ENCODE data around the gene KIAA0586.
"Not testable (repeated sequence)": the region's sequence is repeated elsewhere in the genome, so short reads cannot be mapped to it uniquely, and the experiment has no call there.

The KIAA0586 gene

GRCh38 chr14:58465421-58465820, 37.9 kb downstream of the KIAA0586 start:
- DNase-seq: no peak

- no peak for DNase-seq
Observed at GRCh38 chr14:58466459-58466858, 38.9 kb downstream of the KIAA0586 start.

- no peak for DNase-seq
Observed at GRCh38 chr14:58467575-58467974, 40.1 kb downstream of the KIAA0586 start.

- DNase-seq: no peak
Observed at GRCh38 chr14:58469309-58469708, 41.8 kb downstream of the KIAA0586 start.

GRCh38 chr14:58476320-58476719, 48.8 kb downstream of the KIAA0586 start:
- DNase-seq: no peak

GRCh38 chr14:58477653-58478052, 50.1 kb downstream of the KIAA0586 start:
- no peak for DNase-seq

GRCh38 chr14:58478329-58478728, 50.8 kb downstream of the KIAA0586 start:
- DNase-seq: not testable (repeated sequence)

GRCh38 chr14:58479975-58480374, 52.5 kb downstream of the KIAA0586 start:
- DNase-seq: no peak

- DNase-seq: no peak
Observed at GRCh38 chr14:58484176-58484575, 56.7 kb downstream of the KIAA0586 start.

- DNase-seq: no peak
Observed at GRCh38 chr14:58488550-58488949, 61.0 kb downstream of the KIAA0586 start.

- no peak for DNase-seq
Observed at GRCh38 chr14:58491593-58491992, 64.1 kb downstream of the KIAA0586 start.

GRCh38 chr14:58492044-58492443, 64.5 kb downstream of the KIAA0586 start:
- no peak for DNase-seq

- no peak for DNase-seq
Observed at GRCh38 chr14:58501214-58501816, 73.8 kb downstream of the KIAA0586 start.

- no peak for DNase-seq
Observed at GRCh38 chr14:58513272-58513671, 85.8 kb downstream of the KIAA0586 start.

GRCh38 chr14:58517592-58517991, 90.1 kb downstream of the KIAA0586 start:
- no peak for DNase-seq

- not testable (repeated sequence) for DNase-seq
Observed at GRCh38 chr14:58525691-58526090, 98.2 kb downstream of the KIAA0586 start.

- no peak for DNase-seq
Observed at GRCh38 chr14:58533446-58533845, 105.9 kb downstream of the KIAA0586 start.

- no peak for DNase-seq
Observed at GRCh38 chr14:58535044-58535443, 107.5 kb downstream of the KIAA0586 start.

GRCh38 chr14:58537004-58537403, 109.5 kb downstream of the KIAA0586 start:
- no peak for DNase-seq

GRCh38 chr14:58540749-58541632, 113.5 kb downstream of the KIAA0586 start:
- no peak for DNase-seq

- DNase-seq: no peak
Observed at GRCh38 chr14:58541633-58542022, 114.1 kb downstream of the KIAA0586 start.

- no peak for DNase-seq
Observed at GRCh38 chr14:58543253-58543652, 115.7 kb downstream of the KIAA0586 start.

GRCh38 chr14:58547649-58548048, 120.1 kb downstream of the KIAA0586 start:
- DNase-seq: no peak

GRCh38 chr14:58549105-58549757, 121.7 kb downstream of the KIAA0586 start:
- DNase-seq: no peak

Measured in stimulated activated CD4-positive, alpha-beta T cell treated with anti-CD3 and anti-CD28 coated beads, Interleukin-2, amount 100 ng/mL, for 48 hours (primary cell).